H9 (cell line): ENCODE data around the gene SAXO1. TPM values are rescaled to one million over a fixed set of nuclear protein-coding genes. Genes with fewer than 3 reads are reported as not detected.

ENCODE experiments used
- DNase-seq: peaks from one replicate; pipeline ENCODE4 v3.0.0-alpha.2; 2017
- H2AFZ ChIP-seq: one replicate; pipeline ENCODE4 v1.6.1; 2013; ENCODE audit warnings: mild to moderate bottlenecking, low read length, control low read depth, moderate library complexity
- H2AK5ac ChIP-seq: 2 replicates; pipeline ENCODE4 v1.6.1; 2013; ENCODE audit warnings: low read length, control low read depth, mixed read lengths; ENCODE audit not compliant: insufficient read length
- H2BK120ac ChIP-seq: one replicate; pipeline ENCODE4 v1.6.1; 2013; ENCODE audit warnings: low read depth, mild to moderate bottlenecking, low read length, control low read depth, inconsistent platforms; ENCODE audit not compliant: poor library complexity, severe bottlenecking
- H2BK12ac ChIP-seq: 2 replicates; pipeline ENCODE4 v1.6.1; 2013; ENCODE audit warnings: low read length, control low read depth, mixed read lengths, low read depth; ENCODE audit not compliant: insufficient read length
- H2BK15ac ChIP-seq: 2 replicates; pipeline ENCODE4 v1.6.1; 2013; ENCODE audit warnings: low read depth, low read length, control low read depth
- H2BK20ac ChIP-seq: one replicate; pipeline ENCODE4 v1.6.1; 2013; ENCODE audit warnings: low read depth, mild to moderate bottlenecking, low read length, control low read depth, inconsistent platforms; ENCODE audit not compliant: poor library complexity, severe bottlenecking
- H2BK5ac ChIP-seq: 2 replicates; pipeline ENCODE4 v1.6.1; 2013; ENCODE audit warnings: low read length, control low read depth, mixed read lengths; ENCODE audit not compliant: insufficient read length
- H3K14ac ChIP-seq: 2 replicates; pipeline ENCODE4 v1.6.1; 2013; ENCODE audit warnings: low read length, control low read depth; ENCODE audit not compliant: insufficient read depth
- H3K18ac ChIP-seq: 2 replicates; pipeline ENCODE4 v1.6.1; 2013; ENCODE audit warnings: low read depth, mild to moderate bottlenecking, mixed read lengths, low read length, control low read depth; ENCODE audit not compliant: insufficient read length
- H3K23ac ChIP-seq: 2 replicates; pipeline ENCODE4 v1.6.1; 2013; ENCODE audit warnings: low read length, control low read depth, mixed read lengths, low read depth; ENCODE audit not compliant: insufficient read length
- H3K23me2 ChIP-seq: 2 replicates; pipeline ENCODE4 v1.6.1; 2013; ENCODE audit warnings: low read depth, mild to moderate bottlenecking, mixed read lengths, low read length, control low read depth; ENCODE audit not compliant: insufficient read length, poor library complexity, severe bottlenecking
- H3K27ac ChIP-seq: 2 replicates; pipeline ENCODE4 v1.5.1; 2013; ENCODE audit warnings: low read length, control low read depth, mixed read lengths, low read depth; ENCODE audit not compliant: insufficient read length
- H3K27me3 ChIP-seq: 2 replicates; pipeline ENCODE4 v1.6.1; 2013; ENCODE audit warnings: low read length, control low read depth, inconsistent platforms; ENCODE audit not compliant: insufficient read depth
- H3K4ac ChIP-seq: 2 replicates; pipeline ENCODE4 v1.6.1; 2013; ENCODE audit warnings: low read depth, mild to moderate bottlenecking, control low read depth, inconsistent platforms, low read length, moderate library complexity
- H3K4me1 ChIP-seq: 2 replicates; pipeline ENCODE4 v1.6.1; 2013; ENCODE audit warnings: low read length, control low read depth, inconsistent platforms; ENCODE audit not compliant: insufficient read depth
- H3K4me2 ChIP-seq: 2 replicates; pipeline ENCODE4 v1.6.1; 2013; ENCODE audit warnings: low read length, control low read depth, mixed read lengths; ENCODE audit not compliant: insufficient read length, insufficient read depth
- H3K56ac ChIP-seq: 2 replicates; pipeline ENCODE4 v1.6.1; 2013; ENCODE audit warnings: low read depth, mild to moderate bottlenecking, mixed read lengths, low read length, control low read depth; ENCODE audit not compliant: insufficient read length
- H3K79me1 ChIP-seq: 2 replicates; pipeline ENCODE4 v1.6.1; 2013; ENCODE audit warnings: low read depth, mild to moderate bottlenecking, moderate library complexity, low read length, control low read depth, inconsistent platforms; ENCODE audit not compliant: insufficient read depth, poor library complexity, severe bottlenecking
- H3K79me2 ChIP-seq: 2 replicates; pipeline ENCODE4 v1.6.1; 2013; ENCODE audit warnings: low read length, control low read depth, inconsistent platforms; ENCODE audit not compliant: insufficient read depth
- H3K9ac ChIP-seq: 2 replicates; pipeline ENCODE4 v1.6.1; 2013; ENCODE audit warnings: low read length, control low read depth, mixed read lengths; ENCODE audit not compliant: insufficient read length; ENCODE audit errors: extremely low read depth
- H3K9me3 ChIP-seq: one replicate; pipeline ENCODE4 v1.6.1; 2013; ENCODE audit warnings: low read depth, low read length, inconsistent platforms; ENCODE audit not compliant: control insufficient read depth
- H3T11ph ChIP-seq: one replicate; pipeline ENCODE4 v1.6.1; 2013; ENCODE audit warnings: mild to moderate bottlenecking, low read length, control low read depth, inconsistent platforms
- H4K20me1 ChIP-seq: one replicate; pipeline ENCODE4 v1.6.1; 2013; ENCODE audit not compliant: control insufficient read depth, insufficient read length, insufficient read depth
- H4K5ac ChIP-seq: 2 replicates; pipeline ENCODE4 v1.6.1; 2013; ENCODE audit warnings: low read depth, mild to moderate bottlenecking, mixed read lengths, low read length, control low read depth; ENCODE audit not compliant: insufficient read length
- H4K8ac ChIP-seq: replicated peaks from 2 replicates; pipeline ENCODE4 v1.6.1; 2013; ENCODE audit warnings: low read length, control low read depth, mixed read lengths, low read depth; ENCODE audit not compliant: insufficient read length
- H4K91ac ChIP-seq: 2 replicates; pipeline ENCODE4 v1.6.1; 2013; ENCODE audit warnings: low read depth, mild to moderate bottlenecking, moderate library complexity, mixed read lengths, low read length, control low read depth; ENCODE audit not compliant: insufficient read length
- H3K27ac Mint-ChIP-seq, 3 experiments: 2 replicates in 2 of 3; 3 replicates in 1 of 3; pipeline ENCODE4 v1.8.0; 2020 to 2021; ENCODE audit warnings: mixed read lengths in 3 of 3, mild to moderate bottlenecking in 1 of 3, moderate library complexity in 1 of 3
- H3K27me3 Mint-ChIP-seq: 2 replicates; pipeline ENCODE4 v1.8.0; 2021; ENCODE audit warnings: low read depth, mild to moderate bottlenecking, moderate library complexity, mixed read lengths
- H3K36me3 Mint-ChIP-seq, 3 experiments: 2 replicates in 2 of 3; 3 replicates in 1 of 3; pipeline ENCODE4 v1.8.0; 2020 to 2021; ENCODE audit warnings: low read depth in 3 of 3, mixed read lengths in 3 of 3; ENCODE audit not compliant: insufficient read depth in 1 of 3
- H3K4me1 Mint-ChIP-seq, 2 experiments: 2 replicates each; pipeline ENCODE4 v1.8.0; 2020; ENCODE audit warnings: mixed read lengths in 2 of 2
- H3K4me3 Mint-ChIP-seq, 2 experiments: 2 replicates in 1 of 2; 3 replicates in 1 of 2; pipeline ENCODE4 v1.8.0; 2020 to 2021; ENCODE audit warnings: mild to moderate bottlenecking in 2 of 2, mixed read lengths in 2 of 2, moderate library complexity in 1 of 2
- H3K9me3 Mint-ChIP-seq, 2 experiments: 2 replicates in 1 of 2; 3 replicates in 1 of 2; pipeline ENCODE4 v1.8.0; 2020; ENCODE audit warnings: mild to moderate bottlenecking in 2 of 2, mixed read lengths in 2 of 2, moderate library complexity in 1 of 2
- WGBS: extraction: QIAGEN DNeasy Blood & Tissue Kit; methylation state at CpG from one replicate; pipeline ENCODE4 v1.1.7; 2013; ENCODE audit warnings: missing lambda C conversion rate, low lambda C conversion rate, mixed read lengths; ENCODE audit not compliant: insufficient read length; ENCODE audit errors: extremely low coverage; 5-methylcytosine and 5-hydroxymethylcytosine counted together
- total RNA-seq: library from RNA; stranded (reverse); gene quantifications from 2 replicates; pipeline ENCODE4 v1.2.1, GENCODE V29; 2021
- TF ChIP-seq, protein P1 (sequence below): fragments of 200-600 bp; sonication (generic); conservative IDR thresholded peaks from 3 replicates; pipeline ENCODE4 v1.8.0; 2021; ENCODE audit warnings: antibody characterized with exemption, mild to moderate bottlenecking

The SAXO1 gene
- total RNA-seq, 1 experiment from 2014 or later: 0.09 TPM

DNA sequence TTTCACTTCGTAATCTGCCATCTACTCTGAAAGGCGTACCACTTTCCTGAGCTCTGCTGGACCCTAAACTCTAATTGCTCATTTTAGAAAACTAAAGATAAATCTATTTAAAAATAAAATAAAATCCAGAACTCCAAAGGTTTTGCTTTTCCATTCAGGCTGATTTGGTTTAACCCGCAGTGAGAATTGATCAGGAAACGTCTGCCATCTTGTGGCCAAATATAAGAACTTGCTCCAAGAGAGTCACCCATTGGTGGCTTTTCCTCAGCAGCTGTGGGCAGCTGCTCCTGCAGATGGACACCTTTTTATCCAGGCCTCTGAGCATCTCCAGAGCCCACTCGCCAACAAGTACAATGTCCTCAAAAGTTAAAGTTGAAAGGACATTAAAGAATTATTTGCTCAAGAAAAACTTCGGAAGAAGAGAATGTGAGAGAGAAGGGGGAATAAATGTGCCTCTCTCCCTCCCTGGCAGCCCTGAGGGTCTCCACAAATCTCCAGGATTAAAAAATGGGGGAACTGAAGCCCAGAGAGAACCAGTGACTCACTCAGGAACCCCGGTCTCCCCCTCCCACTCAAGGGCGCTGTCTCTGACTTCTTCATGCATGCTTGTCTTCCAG lies 4.1 kb downstream of the SAXO1 start:
- H3K23ac ChIP-seq: no peak overlapping the region
- H2BK15ac ChIP-seq: no peak overlapping the region
- no peaks in the 10 kb centered on the region for H3K79me1 ChIP-seq
- no peak overlapping the region for H3K4ac ChIP-seq
- DNase-seq: peak; percentile 61
- no peak overlapping the region for H2AFZ ChIP-seq
- Mint-ChIP-seq H3K9me3 (no peaks in the 10 kb centered on the region), H3K4me3 (no peak overlapping the region), H3K36me3 (no peaks in the 10 kb centered on the region), H3K4me1 (no peaks in the 10 kb centered on the region), H3K27me3 (peaks cover 1% of the 10 kb centered on the region), H3K27ac (no peak overlapping the region)
- H2BK12ac ChIP-seq: no peak overlapping the region
- no peak overlapping the region for H2BK120ac ChIP-seq
- H3T11ph ChIP-seq: no peak overlapping the region
- H4K8ac ChIP-seq: no peak overlapping the region
- H3K79me2 ChIP-seq: no peaks in the 10 kb centered on the region
- no peak overlapping the region for H4K91ac ChIP-seq
- H3K56ac ChIP-seq: no peak overlapping the region
- H2AK5ac ChIP-seq: no peak overlapping the region
- no CpG with 5 or more reads among the region's 8 CpGs for WGBS
- TF ChIP-seq, protein P1, sequence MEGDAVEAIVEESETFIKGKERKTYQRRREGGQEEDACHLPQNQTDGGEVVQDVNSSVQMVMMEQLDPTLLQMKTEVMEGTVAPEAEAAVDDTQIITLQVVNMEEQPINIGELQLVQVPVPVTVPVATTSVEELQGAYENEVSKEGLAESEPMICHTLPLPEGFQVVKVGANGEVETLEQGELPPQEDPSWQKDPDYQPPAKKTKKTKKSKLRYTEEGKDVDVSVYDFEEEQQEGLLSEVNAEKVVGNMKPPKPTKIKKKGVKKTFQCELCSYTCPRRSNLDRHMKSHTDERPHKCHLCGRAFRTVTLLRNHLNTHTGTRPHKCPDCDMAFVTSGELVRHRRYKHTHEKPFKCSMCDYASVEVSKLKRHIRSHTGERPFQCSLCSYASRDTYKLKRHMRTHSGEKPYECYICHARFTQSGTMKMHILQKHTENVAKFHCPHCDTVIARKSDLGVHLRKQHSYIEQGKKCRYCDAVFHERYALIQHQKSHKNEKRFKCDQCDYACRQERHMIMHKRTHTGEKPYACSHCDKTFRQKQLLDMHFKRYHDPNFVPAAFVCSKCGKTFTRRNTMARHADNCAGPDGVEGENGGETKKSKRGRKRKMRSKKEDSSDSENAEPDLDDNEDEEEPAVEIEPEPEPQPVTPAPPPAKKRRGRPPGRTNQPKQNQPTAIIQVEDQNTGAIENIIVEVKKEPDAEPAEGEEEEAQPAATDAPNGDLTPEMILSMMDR: peak; percentile 87
- no peaks in the 10 kb centered on the region for H3K27me3 ChIP-seq
- H4K20me1 ChIP-seq: no peaks in the 10 kb centered on the region
- H3K9me3 ChIP-seq: no peaks in the 10 kb centered on the region
- H3K18ac ChIP-seq: no peak overlapping the region
- H3K4me1 ChIP-seq: no peaks in the 10 kb centered on the region
- H3K27ac ChIP-seq: no peak overlapping the region
- no peak overlapping the region for H4K5ac ChIP-seq
- H3K23me2 ChIP-seq: no peaks in the 10 kb centered on the region
- H3K9ac ChIP-seq: no peak overlapping the region
- H2BK5ac ChIP-seq: no peak overlapping the region
- no peak overlapping the region for H3K14ac ChIP-seq
- no peak overlapping the region for H3K4me2 ChIP-seq
- H2BK20ac ChIP-seq: no peak overlapping the region
